Measurements from ENCODE around the gene IRS1.

GRCh38 chr2:226791487-226792081, 8.0 kb downstream of the IRS1 start:
- TF ChIP-seq EZH2 (IDR thresholded peaks at IDR 0.05; ENCODE audit: borderline replicate concordance, low read length): no peak
- peak in 1 of 2 donors; percentile 31 for TF ChIP-seq CTCF (conservative IDR thresholded peaks at IDR 0.05 in 1 of 2, IDR thresholded peaks at IDR 0.05 in 1 of 2; ENCODE audit: extremely low read depth in 1 of 2, insufficient read depth in 1 of 2, low read depth in 1 of 2, low read length in 2 of 2)
